ENCODE data around the gene TEX11. TPM values are rescaled to one million over a fixed set of nuclear protein-coding genes. Genes with fewer than 3 reads are reported as not detected.
A peak's percentile ranks its signal among the peaks of the same experiment; 100 is the strongest.

TEX11 gene
- total RNA-seq, 1 donor from 2014 or later = not detected

- Histone ChIP-seq H3K4me3 (ENCODE audit: low read depth, low read length) (no peak overlapping the region), H3K36me3 (ENCODE audit: control insufficient read depth, insufficient read depth, low read length) (no peaks in the 10 kb centered on the region), H3K27me3 (ENCODE audit: control insufficient read depth, insufficient read depth, low read length) (no peaks in the 10 kb centered on the region)
- DNase-seq (ENCODE audit: low read depth) (peak; percentile 17), FAIRE-seq (no peak)
- TF ChIP-seq CTCF (IDR thresholded peaks at IDR 0.05; ENCODE audit: insufficient read depth, low read length, severe bottlenecking) = no peak
Observed at GRCh38 chrX:70553516-70553915, 355.0 kb downstream of the TEX11 start.

GRCh38 chrX:70552130-70552704 is 356.3 kb downstream of the TEX11 start:
- FAIRE-seq = no peak

DNA sequence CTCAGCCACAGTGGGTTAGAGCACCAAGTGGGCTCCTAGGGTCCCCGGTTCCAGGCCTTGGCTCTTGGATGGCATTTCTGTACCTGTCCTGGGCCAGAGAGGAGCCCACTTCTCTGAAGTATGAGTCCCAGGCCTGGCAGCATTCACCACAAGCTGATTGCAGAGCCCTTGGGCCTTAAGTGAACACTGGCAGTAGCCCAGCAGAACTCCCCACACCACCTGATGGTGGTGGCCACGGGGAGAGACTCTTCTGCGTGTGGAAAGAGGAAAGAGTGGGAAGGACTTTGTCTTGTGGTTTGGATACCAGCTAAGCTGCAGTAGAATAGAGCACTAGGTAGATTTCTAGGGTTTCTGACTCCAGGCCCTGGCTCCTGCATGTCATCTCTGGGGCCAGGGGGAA is 359.1 kb downstream of the TEX11 start:
- TF ChIP-seq CTCF (IDR thresholded peaks at IDR 0.05; ENCODE audit: insufficient read depth, low read length, severe bottlenecking) = no peak
- no peaks in the 10 kb centered on the region for H3K36me3 ChIP-seq (ENCODE audit: control insufficient read depth, insufficient read depth, low read length)
- DNase-seq (ENCODE audit: low read depth) (no peak), FAIRE-seq (peak; percentile 60)
- H3K4me3 ChIP-seq (ENCODE audit: low read depth, low read length) = no peak overlapping the region
- no peaks in the 10 kb centered on the region for H3K27me3 ChIP-seq (ENCODE audit: control insufficient read depth, insufficient read depth, low read length)

More at GRCh38 chrX:70552130-70552704, 356.3 kb downstream of the TEX11 start:
- no peak for DNase-seq (ENCODE audit: low read depth)
- no peak for TF ChIP-seq CTCF (IDR thresholded peaks at IDR 0.05; ENCODE audit: insufficient read depth, low read length, severe bottlenecking)
- no peaks in the 10 kb centered on the region for H3K27me3 ChIP-seq (ENCODE audit: control insufficient read depth, insufficient read depth, low read length)
- no peaks in the 10 kb centered on the region for H3K36me3 ChIP-seq (ENCODE audit: control insufficient read depth, insufficient read depth, low read length)
- no peak overlapping the region for H3K4me3 ChIP-seq (ENCODE audit: low read depth, low read length)

DNA sequence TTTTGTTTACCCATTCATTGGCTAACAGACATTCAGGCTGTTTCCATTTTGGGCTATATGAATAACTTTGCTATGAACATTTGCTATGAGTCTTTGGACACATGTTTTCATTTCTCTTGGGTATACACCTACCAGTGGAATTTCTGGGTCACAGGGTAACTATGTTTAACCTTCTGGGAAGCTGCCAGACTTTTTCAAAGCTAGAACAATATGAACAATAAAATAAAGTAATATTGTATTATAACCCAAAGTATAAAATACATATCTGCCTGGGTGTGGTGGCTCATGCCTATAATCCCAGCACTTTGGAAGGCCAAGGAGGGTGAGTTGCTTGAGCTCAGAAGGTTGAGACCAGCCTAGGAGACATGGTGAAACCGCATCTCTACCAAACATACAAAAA is 373.3 kb downstream of the TEX11 start:
- no peak for TF ChIP-seq CTCF (IDR thresholded peaks at IDR 0.05; ENCODE audit: insufficient read depth, low read length, severe bottlenecking)
- no peak for FAIRE-seq

DNA sequence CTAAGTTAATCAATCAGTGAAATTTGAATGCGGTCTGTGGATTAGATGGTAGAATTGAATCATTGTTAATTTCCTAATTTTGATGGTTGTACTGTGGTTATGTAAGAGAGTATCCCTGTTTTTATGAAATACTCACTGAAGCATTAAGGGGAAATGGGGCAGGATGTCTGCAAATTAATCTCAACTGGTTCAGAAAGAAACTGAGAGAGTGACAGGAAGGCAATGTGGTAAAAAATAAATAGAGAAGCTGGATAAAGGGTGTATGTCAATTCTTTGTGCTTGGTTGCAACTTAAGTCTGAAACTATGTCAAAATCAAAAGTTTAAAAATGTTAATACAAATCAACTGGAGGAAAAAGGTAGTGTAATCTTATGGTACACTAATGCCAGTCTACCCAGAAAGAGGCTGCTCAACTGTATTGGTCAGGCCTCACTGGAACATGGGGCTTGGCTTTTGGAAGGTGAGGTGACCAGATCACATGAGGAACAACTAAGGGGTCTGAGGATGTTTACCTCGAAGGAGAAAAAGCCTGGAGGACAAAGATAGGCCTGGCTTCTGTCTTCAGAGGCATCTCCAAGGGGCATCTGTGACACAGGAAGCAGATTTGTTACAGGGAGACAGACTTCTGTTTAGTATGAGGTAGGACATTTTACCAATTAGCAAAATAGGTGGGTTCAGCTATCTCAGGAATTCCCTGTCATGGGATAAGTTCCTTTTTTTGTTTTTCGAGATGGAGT is 380.7 kb downstream of the TEX11 start:
- Histone ChIP-seq H3K4me3 (ENCODE audit: low read depth, low read length) (no peak overlapping the region), H3K36me3 (ENCODE audit: control insufficient read depth, insufficient read depth, low read length) (no peaks in the 10 kb centered on the region), H3K27me3 (ENCODE audit: control insufficient read depth, insufficient read depth, low read length) (no peaks in the 10 kb centered on the region)
- FAIRE-seq = no peak
- TF ChIP-seq CTCF (IDR thresholded peaks at IDR 0.05; ENCODE audit: insufficient read depth, low read length, severe bottlenecking) = no peak
- DNase-seq (ENCODE audit: low read depth) = no peak

More for the DNA sequence above, 373.3 kb downstream of the TEX11 start:
- H3K36me3 ChIP-seq (ENCODE audit: control insufficient read depth, insufficient read depth, low read length) = no peaks in the 10 kb centered on the region
- no peak overlapping the region for H3K4me3 ChIP-seq (ENCODE audit: low read depth, low read length)
- no peaks in the 10 kb centered on the region for H3K27me3 ChIP-seq (ENCODE audit: control insufficient read depth, insufficient read depth, low read length)
- DNase-seq (ENCODE audit: low read depth) = no peak

Measured in bronchial epithelial cell (primary cell).